ENCODE results near the gene KLHL35.

The KLHL35 gene
- 0.53 to 2.4 (median 1.7) reads per million in 9 experiments for total RNA-seq

- Mint-ChIP-seq H3K27me3 (peaks cover 23 to 48% of the 10 kb centered on the region in 2 donors), H3K4me1 (ENCODE audit: low read depth in 2 of 2) (peaks cover 9 to 22% of the 10 kb centered on the region in 2 donors), H3K27ac (peak within 1 kb of the TSS in 1 of 2 donors; percentile 49), H3K36me3 (ENCODE audit: insufficient read depth) (peaks cover 21% of the 10 kb centered on the region), H3K9me3 (no peaks in the 10 kb centered on the region), H3K4me3 (peak within 1 kb of the TSS; percentile 6 to 37)
- no peak for ATAC-seq (replicated peaks)
- DNase-seq: no peak
Observed at GRCh38 chr11:75432911-75433321, at the start of gene KLHL35. Gene KLHL35 (minus strand): TSS chr11:75433203. CDS start chr11:75430629, 2,574 bp downstream.

DNA sequence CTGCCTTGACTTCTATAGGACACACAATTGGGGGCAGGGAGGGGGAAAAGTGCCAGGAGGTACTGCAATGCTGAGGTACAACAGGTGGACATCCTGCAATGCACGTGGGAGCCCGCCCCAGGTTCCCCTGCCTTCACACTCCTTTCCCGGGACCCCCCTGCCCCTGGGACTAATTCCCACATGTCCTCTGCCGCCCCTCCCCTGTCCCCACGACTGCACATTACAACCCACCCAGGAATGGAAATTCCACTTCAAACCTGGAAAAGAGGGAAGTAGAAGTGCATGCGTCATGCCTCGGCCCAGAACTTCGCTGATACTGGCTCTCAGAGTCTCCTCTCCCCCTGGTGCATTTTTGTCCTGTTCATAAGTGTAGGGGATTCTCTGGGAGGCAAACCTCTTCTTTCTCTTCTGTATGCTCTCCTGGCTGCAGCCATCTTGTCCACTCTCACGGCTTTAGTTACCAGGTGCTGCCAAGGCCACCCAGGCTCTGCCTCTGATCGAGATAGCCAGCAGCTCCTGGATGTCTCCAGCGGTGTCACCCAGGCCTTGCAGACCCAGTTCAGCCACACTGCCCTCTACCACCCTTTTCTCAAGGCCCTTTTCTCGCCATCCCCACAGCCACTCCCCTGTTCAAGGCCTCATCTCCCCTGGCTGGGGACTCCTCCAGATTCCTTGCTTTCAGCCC is 49.1 kb upstream of the KLHL35 start:
- Mint-ChIP-seq H3K4me3 (no peak overlapping the region), H3K4me1 (ENCODE audit: low read depth in 2 of 2) (peaks cover 9 to 10% of the 10 kb centered on the region in 2 donors), H3K9me3 (no peaks in the 10 kb centered on the region), H3K36me3 (ENCODE audit: insufficient read depth) (peaks cover 10% of the 10 kb centered on the region), H3K27ac (peak overlapping the region; percentile 2 to 82), H3K27me3 (no peaks in the 10 kb centered on the region)
- DNase-seq: no peak
- ATAC-seq (replicated peaks): no peak

GRCh38 chr11:75481223-75481921 is 48.4 kb upstream of the KLHL35 start:
- peaks cover 10% of the 10 kb centered on the region for H3K36me3 Mint-ChIP-seq (ENCODE audit: insufficient read depth)
- peak overlapping the region in 1 of 2 donors; percentile 82 for H3K27ac Mint-ChIP-seq
- peaks cover 9 to 12% of the 10 kb centered on the region in 2 donors for H3K4me1 Mint-ChIP-seq (ENCODE audit: low read depth in 2 of 2)
- H3K9me3 Mint-ChIP-seq: no peaks in the 10 kb centered on the region
- no peak overlapping the region for H3K4me3 Mint-ChIP-seq
- ATAC-seq (replicated peaks) (no peak), DNase-seq (no peak)
- no peaks in the 10 kb centered on the region for H3K27me3 Mint-ChIP-seq

DNA sequence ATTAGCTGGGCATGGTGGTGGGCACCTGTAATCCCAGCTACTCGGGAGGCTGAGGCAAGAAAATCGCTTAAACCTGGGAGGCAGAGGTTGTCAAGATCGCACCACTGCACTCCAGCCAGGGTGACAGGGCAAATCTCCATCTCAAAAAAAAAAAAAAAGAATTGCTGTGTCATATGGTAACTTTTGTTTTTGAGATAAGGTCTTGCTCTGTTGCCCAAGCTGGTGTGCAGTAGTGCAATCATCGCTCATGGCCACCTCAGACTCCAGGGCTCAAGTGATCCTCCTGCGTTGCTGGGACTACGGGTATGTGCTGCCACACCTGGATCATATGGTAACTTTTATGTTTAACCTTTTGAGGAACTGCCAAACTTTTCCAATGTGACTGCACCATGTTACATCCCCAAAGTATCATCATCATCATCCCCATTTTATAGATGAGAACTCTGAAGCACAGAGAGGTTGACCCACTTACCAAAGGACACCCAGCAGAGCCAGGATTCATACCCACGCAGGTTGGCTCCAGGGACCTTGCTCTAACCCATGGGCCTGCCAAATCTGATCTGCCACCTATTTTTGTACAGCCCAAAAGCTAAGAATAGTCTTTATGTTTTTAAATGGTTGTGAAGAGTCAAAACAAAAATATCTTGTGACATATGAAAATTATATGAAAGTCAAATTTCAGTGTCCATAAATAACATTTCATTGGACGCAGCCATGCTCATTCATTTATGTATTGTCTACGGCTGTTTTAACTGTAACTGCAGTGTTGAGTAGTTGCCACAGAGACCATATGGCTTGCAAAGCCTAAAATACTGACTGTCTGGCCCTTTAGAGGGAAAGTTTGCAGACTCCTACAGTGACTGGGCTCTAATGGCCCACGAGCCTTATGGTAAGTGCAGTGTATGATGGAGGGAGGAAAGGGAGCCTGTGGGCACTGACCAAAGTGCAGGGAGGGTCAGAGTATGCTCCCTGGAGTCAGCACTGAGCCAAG is 47.5 kb upstream of the KLHL35 start:
- peak overlapping the region in 1 of 2 donors; percentile 3 for H3K27ac Mint-ChIP-seq
- H3K27me3 Mint-ChIP-seq: no peaks in the 10 kb centered on the region
- ATAC-seq (replicated peaks) (no peak), DNase-seq (no peak)
- no peak overlapping the region for H3K4me3 Mint-ChIP-seq
- peaks cover 7% of the 10 kb centered on the region for H3K36me3 Mint-ChIP-seq (ENCODE audit: insufficient read depth)
- peaks cover 16 to 21% of the 10 kb centered on the region in 2 donors for H3K4me1 Mint-ChIP-seq (ENCODE audit: low read depth in 2 of 2)
- H3K9me3 Mint-ChIP-seq: no peaks in the 10 kb centered on the region

- Mint-ChIP-seq H3K9me3 (no peaks in the 10 kb centered on the region), H3K36me3 (ENCODE audit: insufficient read depth) (peaks cover 7% of the 10 kb centered on the region), H3K4me1 (ENCODE audit: low read depth in 2 of 2) (peaks cover 21 to 29% of the 10 kb centered on the region in 2 donors), H3K27me3 (no peaks in the 10 kb centered on the region), H3K27ac (no peak overlapping the region), H3K4me3 (no peak overlapping the region)
- ATAC-seq (replicated peaks) (no peak), DNase-seq (no peak)
Observed at GRCh38 chr11:75479597-75480145, 46.7 kb upstream of the KLHL35 start.

- DNase-seq: no peak
- H3K4me3 Mint-ChIP-seq: no peak overlapping the region
- peaks cover 21 to 35% of the 10 kb centered on the region in 2 donors for H3K4me1 Mint-ChIP-seq (ENCODE audit: low read depth in 2 of 2)
- no peak for ATAC-seq (replicated peaks)
- H3K9me3 Mint-ChIP-seq: no peaks in the 10 kb centered on the region
- H3K36me3 Mint-ChIP-seq (ENCODE audit: insufficient read depth): peaks cover 7% of the 10 kb centered on the region
- no peaks in the 10 kb centered on the region for H3K27me3 Mint-ChIP-seq
- peak overlapping the region; percentile 71 to 94 for H3K27ac Mint-ChIP-seq
Observed at GRCh38 chr11:75478783-75479596, 46.0 kb upstream of the KLHL35 start.

DNA sequence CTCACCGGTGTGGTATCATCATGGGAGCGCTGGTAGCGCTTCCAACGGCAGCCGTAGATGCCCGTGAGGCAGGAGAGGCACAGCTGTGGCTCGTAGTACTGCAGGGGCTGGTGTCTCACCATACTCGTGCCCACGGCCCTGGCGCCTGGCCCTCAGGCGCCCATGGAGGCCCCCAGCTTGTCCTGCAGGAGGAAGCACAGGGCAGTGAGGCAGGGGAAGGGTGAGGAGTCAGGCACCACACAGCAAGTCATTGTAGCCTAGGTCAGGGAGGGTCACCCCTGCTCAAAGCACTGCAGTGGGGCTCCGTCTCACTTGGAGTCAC is 44.6 kb upstream of the KLHL35 start:
- peaks cover 23 to 33% of the 10 kb centered on the region in 2 donors for H3K4me1 Mint-ChIP-seq (ENCODE audit: low read depth in 2 of 2)

DNA sequence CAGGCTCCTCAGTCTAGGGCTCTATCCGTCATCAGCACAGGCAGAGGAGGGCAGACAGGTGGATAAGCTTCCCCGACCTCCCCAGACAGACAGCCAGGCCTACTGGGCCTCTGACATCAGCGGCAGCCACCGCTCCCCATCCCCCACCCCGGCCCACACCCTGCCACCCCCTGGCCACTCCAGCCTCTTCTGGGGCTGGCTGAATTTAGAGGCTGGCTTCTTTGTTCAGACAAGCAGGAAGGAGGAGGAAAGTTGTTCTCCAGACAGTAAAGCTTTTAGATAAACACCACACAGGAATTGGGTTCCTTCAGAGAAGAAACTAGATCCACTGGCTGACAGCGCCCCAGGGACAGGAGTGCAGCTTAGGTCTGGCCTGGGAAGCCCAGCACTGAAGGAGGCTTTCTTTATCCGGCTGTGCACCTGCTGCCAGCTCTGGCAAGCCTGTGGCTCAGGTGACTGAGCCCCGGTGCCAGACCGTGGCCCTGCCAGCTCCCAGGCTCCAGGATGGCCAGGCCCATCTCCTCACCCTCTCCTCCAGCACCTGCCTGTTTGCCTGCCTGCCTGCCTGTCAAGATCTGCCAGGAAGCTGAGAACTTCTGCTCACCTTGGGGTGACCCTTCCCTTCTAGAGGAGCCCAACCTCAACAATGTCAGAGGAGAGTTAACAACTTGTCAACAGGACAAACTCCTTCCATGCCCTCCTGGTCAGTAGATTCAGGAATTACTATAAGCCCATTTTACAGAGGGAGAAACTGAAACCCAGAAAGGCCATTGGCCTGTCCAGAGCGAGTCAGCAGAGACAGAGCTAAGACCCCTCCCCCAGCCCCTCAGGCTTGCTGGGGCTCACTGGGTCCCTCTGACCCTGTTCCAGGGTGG is 44.0 kb upstream of the KLHL35 start:
- peak overlapping the region; percentile 71 to 94 for H3K27ac Mint-ChIP-seq
- H3K4me1 Mint-ChIP-seq (ENCODE audit: low read depth in 2 of 2): peaks cover 20 to 29% of the 10 kb centered on the region in 2 donors
- H3K27me3 Mint-ChIP-seq: no peaks in the 10 kb centered on the region
- no peak overlapping the region for H3K4me3 Mint-ChIP-seq
- DNase-seq: no peak
- peaks cover 5% of the 10 kb centered on the region for H3K36me3 Mint-ChIP-seq (ENCODE audit: insufficient read depth)
- no peaks in the 10 kb centered on the region for H3K9me3 Mint-ChIP-seq
- no peak for ATAC-seq (replicated peaks)

More for the DNA sequence above, 44.6 kb upstream of the KLHL35 start:
- ATAC-seq (replicated peaks): no peak
- no peak for DNase-seq
- H3K27me3 Mint-ChIP-seq: no peaks in the 10 kb centered on the region
- no peaks in the 10 kb centered on the region for H3K9me3 Mint-ChIP-seq
- no peak overlapping the region for H3K4me3 Mint-ChIP-seq
- H3K36me3 Mint-ChIP-seq (ENCODE audit: insufficient read depth): peaks cover 7% of the 10 kb centered on the region
- H3K27ac Mint-ChIP-seq: peak overlapping the region; percentile 71 to 94

GRCh38 chr11:75475767-75476650 is 43.0 kb upstream of the KLHL35 start:
- Mint-ChIP-seq H3K27ac (peak overlapping the region; percentile 71 to 94), H3K36me3 (ENCODE audit: insufficient read depth) (peaks cover 5% of the 10 kb centered on the region), H3K9me3 (no peaks in the 10 kb centered on the region), H3K4me1 (ENCODE audit: low read depth in 2 of 2) (peaks cover 20 to 29% of the 10 kb centered on the region in 2 donors), H3K27me3 (no peaks in the 10 kb centered on the region), H3K4me3 (peak overlapping the region; percentile 46 to 63)
- ATAC-seq (replicated peaks) (peak; percentile 81), DNase-seq (peak in 1 of 3 experiments; percentile 13)

DNA sequence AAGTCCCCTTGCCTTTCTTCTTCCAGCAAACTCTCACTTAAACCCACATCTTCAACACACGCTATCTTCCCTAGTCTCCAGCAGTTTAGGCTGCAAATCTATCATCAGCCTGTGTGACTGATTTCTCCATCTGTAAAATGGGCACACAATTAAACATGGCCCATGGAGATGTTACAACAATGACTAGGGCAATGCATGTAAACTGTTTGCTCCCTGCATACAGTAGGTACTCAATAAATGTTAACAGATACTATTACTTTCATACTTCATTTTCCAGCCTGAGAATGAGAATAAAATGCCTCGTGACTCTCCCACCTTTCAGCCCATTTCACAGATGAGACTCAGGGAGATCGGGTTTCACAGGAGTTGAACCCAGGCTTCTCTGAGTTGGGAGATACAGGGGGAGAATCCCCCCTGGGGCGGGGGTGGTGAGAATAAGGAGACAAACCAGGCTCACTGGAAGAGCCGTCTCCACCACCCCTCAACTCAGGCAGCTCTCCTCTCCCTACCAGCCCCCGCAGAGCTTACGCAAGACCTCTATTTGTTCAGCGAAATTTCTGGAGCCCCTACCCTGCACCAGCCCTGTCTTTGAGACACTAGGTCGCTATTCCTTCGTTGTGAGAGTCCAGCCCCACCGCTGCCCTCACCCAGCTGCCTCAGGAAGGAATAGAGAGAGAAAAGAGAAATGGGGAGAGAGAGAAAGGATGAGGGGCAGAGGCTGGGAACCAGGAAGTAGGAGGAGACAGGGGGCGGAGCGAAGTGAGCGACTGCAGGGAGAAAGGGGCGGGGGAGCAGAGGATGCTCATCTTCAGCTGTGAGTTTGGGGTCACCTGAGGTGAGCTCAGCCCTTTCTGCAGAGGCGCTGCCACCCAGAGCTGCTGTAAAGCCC is 42.1 kb upstream of the KLHL35 start:
- Mint-ChIP-seq H3K36me3 (ENCODE audit: insufficient read depth) (peaks cover 5% of the 10 kb centered on the region), H3K27ac (peak overlapping the region; percentile 71 to 94), H3K4me3 (peak overlapping the region; percentile 46 to 63), H3K4me1 (ENCODE audit: low read depth in 2 of 2) (peaks cover 20 to 29% of the 10 kb centered on the region in 2 donors), H3K9me3 (no peaks in the 10 kb centered on the region), H3K27me3 (no peaks in the 10 kb centered on the region)
- DNase-seq (peak; percentile 40 to 51 (median 47)), ATAC-seq (replicated peaks) (peak; percentile 79)
